ENCODE data around the gene ANGPT4. TPM values are rescaled to one million over a fixed set of nuclear protein-coding genes. Genes with fewer than 3 reads are reported as not detected.

ANGPT4 gene
- total RNA-seq, 4 donors from 2014 or later, result 0.63 to 4.7 (median 1.3) TPM

DNA sequence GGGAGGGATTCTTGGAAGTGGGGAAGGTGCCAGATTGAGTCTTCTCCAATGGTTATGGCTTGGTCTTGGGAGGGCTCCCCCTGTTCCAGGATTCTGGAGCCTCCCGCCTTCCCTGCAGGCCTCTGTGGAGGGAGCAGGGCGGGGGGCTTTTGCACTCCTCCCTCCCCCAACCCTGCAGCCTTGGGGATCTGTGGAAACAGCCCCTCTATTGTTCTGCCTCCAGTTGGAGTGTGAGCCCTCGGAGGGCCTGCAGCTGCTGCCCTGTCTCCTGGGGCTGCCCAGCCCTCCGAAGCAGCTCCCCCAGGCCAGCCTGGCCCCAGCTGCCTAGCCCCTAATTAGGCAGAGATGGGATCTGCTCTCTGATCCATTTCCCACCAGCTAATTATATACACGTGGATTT lies 67.9 kb downstream of the ANGPT4 start:
- DNase-seq (ENCODE audit: low spot score in 2 of 2), result no peak
- Histone ChIP-seq H3K4me3 (no peak overlapping the region), H3K27me3 (peaks cover 0 to 18% of the 10 kb centered on the region in 2 donors), H3K27ac (no peak overlapping the region), H3K9me3 (no peaks in the 10 kb centered on the region), H3K4me1 (peaks cover 0 to 32% (median 13%) of the 10 kb centered on the region in 4 donors), H3K36me3 (no peaks in the 10 kb centered on the region)
- TF ChIP-seq EP300 (IDR thresholded peaks at IDR 0.05), result no peak
- TF ChIP-seq, protein P1, sequence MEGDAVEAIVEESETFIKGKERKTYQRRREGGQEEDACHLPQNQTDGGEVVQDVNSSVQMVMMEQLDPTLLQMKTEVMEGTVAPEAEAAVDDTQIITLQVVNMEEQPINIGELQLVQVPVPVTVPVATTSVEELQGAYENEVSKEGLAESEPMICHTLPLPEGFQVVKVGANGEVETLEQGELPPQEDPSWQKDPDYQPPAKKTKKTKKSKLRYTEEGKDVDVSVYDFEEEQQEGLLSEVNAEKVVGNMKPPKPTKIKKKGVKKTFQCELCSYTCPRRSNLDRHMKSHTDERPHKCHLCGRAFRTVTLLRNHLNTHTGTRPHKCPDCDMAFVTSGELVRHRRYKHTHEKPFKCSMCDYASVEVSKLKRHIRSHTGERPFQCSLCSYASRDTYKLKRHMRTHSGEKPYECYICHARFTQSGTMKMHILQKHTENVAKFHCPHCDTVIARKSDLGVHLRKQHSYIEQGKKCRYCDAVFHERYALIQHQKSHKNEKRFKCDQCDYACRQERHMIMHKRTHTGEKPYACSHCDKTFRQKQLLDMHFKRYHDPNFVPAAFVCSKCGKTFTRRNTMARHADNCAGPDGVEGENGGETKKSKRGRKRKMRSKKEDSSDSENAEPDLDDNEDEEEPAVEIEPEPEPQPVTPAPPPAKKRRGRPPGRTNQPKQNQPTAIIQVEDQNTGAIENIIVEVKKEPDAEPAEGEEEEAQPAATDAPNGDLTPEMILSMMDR (IDR thresholded peaks at IDR 0.05), result no peak
- no peak for TF ChIP-seq POLR2A (IDR thresholded peaks at IDR 0.05)
- WGBS, 2 donors, result 54 to 62% methylated on average over 3 to 5 of the region's 5 CpGs

DNA sequence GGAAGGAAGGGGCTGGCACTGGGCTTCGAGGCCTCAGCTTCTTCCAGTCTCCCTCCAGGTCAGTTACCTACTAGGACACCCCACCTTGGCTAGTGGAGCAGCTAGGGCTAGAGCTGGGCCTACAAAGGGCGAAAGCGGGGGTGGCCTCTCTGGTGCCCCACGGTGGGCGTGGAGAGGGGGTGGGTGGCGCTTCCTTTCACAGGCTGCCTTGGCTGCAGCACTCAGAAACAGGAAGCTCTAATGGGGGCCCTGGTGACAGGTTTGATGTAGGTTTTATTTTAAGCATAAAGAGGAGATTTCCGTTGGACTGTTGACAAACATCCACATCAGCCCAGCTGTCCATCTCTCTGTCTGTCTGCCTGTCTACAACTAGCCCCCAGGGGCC lies 69.2 kb downstream of the ANGPT4 start:
- peaks cover 0 to 32% (median 13%) of the 10 kb centered on the region in 4 donors for H3K4me1 ChIP-seq
- TF ChIP-seq, protein P1 (IDR thresholded peaks at IDR 0.05), result no peak
- TF ChIP-seq EP300 (IDR thresholded peaks at IDR 0.05), result no peak
- no peak for TF ChIP-seq POLR2A (IDR thresholded peaks at IDR 0.05)
- no peak overlapping the region for H3K4me3 ChIP-seq
- no peaks in the 10 kb centered on the region for H3K36me3 ChIP-seq
- no peaks in the 10 kb centered on the region for H3K9me3 ChIP-seq
- no peak overlapping the region for H3K27ac ChIP-seq
- no peak for DNase-seq (ENCODE audit: low spot score in 2 of 2)
- 71 to 88% methylated on average over 5 to 7 of the region's 7 CpGs for WGBS, 2 donors
- H3K27me3 ChIP-seq, result peaks cover 0 to 28% of the 10 kb centered on the region in 2 donors

DNA sequence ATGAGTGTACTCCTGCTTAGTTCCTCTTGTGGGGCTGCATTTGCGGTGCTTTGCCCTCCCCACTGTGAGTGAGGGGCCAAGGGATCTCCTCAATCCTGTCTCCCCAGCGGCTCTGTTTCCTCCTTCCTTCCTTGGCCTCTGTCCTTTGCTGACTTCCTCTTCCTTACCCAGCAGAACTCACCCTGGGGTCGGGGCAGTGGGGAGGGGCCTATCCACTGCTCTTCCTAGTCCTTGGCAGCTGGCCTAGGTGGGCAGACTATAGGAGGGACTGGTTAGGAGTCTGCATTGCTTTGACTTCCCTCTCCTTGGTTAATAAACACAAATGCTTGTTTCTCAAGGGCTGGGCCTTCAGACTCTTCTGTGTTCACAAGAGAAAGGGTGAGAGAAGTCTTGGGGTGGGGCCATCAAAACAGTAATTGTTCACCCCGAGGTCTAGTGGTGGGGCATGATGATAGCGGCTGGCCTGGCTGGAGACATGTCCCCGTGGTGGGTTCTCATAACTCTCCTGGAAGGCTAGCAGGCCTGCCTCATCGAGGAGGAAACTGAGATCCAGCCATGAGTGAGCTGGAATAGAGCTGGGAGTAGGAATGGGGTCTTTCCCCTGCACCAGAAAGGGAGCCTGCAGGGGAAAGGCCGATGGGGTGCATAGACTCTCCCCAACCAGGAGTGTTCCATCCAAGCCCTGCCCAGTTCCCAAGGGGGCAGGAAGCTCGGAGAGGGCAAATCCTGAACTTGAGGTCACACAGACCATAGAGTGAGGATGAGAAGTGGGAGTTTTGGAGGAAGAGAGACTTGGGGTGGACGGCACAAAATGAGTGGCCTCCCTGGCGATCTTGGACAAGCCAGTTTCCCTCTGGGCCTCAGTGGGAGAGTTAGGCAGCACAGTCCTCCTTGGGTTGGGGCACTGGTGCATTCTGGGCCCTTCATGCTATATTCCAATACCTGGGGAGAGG lies 69.9 kb downstream of the ANGPT4 start:
- no peak overlapping the region for H3K27ac ChIP-seq
- no peak for TF ChIP-seq EP300 (IDR thresholded peaks at IDR 0.05)
- TF ChIP-seq, protein P1 (IDR thresholded peaks at IDR 0.05), result no peak
- DNase-seq (ENCODE audit: low spot score in 2 of 2), result no peak
- H3K36me3 ChIP-seq, result no peaks in the 10 kb centered on the region
- peaks cover 0 to 38% (median 13%) of the 10 kb centered on the region in 4 donors for H3K4me1 ChIP-seq
- H3K9me3 ChIP-seq, result no peaks in the 10 kb centered on the region
- no peak overlapping the region for H3K4me3 ChIP-seq
- H3K27me3 ChIP-seq, result peaks cover 0 to 34% of the 10 kb centered on the region in 2 donors
- WGBS, 2 donors, result 66 to 69% methylated on average over 11 of the region's 11 CpGs

DNA sequence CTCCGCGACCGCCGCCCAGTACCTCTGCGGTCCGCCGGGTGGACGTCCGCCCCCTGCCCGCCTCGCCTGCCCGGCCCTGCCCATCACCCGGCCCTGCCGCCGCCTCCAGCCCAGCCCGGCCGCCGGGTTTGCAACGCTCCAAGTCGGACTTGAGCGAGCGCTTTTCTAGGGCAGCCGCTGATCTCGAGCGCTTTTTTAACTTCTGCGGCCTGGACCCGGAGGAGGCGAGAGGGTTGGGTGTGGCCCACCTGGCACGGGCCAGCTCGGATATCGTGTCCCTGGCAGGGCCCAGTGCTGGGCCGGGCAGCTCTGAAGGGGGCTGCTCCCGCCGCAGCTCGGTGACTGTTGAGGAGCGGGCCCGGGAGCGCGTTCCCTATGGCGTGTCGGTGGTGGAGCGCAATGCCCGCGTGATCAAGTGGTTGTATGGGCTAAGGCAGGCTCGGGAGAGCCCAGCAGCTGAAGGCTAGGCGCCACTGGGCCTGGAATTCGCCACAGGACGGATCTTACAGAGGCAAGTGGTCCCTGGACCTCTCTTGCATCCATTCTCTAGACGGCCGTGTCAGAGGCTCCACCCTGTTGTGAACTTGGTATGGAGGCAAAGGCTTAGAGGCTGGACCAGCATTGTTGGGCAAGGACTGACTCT lies 70.8 kb downstream of the ANGPT4 start:
- 62 to 67% methylated on average over 40 to 49 of the region's 50 CpGs for WGBS, 2 donors
- Histone ChIP-seq H3K27ac (no peak overlapping the region), H3K9me3 (no peaks in the 10 kb centered on the region), H3K36me3 (no peaks in the 10 kb centered on the region), H3K4me3 (peak overlapping the region in 2 of 4 donors; percentile 38 to 44), H3K4me1 (peaks cover 0 to 43% (median 15%) of the 10 kb centered on the region in 4 donors), H3K27me3 (peaks cover 0 to 43% of the 10 kb centered on the region in 2 donors)
- DNase-seq (ENCODE audit: low spot score in 2 of 2), result no peak
- TF ChIP-seq, protein P1 (IDR thresholded peaks at IDR 0.05), result no peak
- TF ChIP-seq POLR2A (IDR thresholded peaks at IDR 0.05) (no peak), EP300 (IDR thresholded peaks at IDR 0.05) (no peak)

Measured in tibial nerve (tissue), 4 donors.